ENCODE results near the gene REPS2.

DNA sequence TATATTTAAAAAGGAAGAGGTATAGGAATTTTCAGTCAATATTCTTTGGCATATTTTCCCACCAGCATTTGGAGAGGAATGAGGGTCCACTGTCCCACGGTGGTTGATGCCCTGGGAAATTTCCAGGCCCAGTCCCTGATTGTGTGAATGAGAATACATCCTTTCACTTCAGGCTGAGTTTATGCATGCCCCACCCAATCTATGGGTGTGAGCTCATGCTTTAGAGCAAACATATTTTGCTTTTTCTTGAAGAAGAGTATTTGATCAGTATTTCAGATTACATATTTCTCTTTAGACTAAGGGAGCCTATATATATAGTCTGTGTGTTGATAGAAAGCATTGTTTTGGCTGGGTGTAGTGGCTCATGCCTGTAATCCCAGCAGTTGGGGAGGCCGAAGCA is 77.2 kb downstream of the REPS2 start:
- no peak for TF ChIP-seq POLR2AphosphoS5 (IDR thresholded peaks at IDR 0.05; ENCODE audit: low read depth, low read length)
- TF ChIP-seq, protein P1, sequence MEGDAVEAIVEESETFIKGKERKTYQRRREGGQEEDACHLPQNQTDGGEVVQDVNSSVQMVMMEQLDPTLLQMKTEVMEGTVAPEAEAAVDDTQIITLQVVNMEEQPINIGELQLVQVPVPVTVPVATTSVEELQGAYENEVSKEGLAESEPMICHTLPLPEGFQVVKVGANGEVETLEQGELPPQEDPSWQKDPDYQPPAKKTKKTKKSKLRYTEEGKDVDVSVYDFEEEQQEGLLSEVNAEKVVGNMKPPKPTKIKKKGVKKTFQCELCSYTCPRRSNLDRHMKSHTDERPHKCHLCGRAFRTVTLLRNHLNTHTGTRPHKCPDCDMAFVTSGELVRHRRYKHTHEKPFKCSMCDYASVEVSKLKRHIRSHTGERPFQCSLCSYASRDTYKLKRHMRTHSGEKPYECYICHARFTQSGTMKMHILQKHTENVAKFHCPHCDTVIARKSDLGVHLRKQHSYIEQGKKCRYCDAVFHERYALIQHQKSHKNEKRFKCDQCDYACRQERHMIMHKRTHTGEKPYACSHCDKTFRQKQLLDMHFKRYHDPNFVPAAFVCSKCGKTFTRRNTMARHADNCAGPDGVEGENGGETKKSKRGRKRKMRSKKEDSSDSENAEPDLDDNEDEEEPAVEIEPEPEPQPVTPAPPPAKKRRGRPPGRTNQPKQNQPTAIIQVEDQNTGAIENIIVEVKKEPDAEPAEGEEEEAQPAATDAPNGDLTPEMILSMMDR (IDR thresholded peaks at IDR 0.05): no peak
- TF ChIP-seq, protein P2, sequence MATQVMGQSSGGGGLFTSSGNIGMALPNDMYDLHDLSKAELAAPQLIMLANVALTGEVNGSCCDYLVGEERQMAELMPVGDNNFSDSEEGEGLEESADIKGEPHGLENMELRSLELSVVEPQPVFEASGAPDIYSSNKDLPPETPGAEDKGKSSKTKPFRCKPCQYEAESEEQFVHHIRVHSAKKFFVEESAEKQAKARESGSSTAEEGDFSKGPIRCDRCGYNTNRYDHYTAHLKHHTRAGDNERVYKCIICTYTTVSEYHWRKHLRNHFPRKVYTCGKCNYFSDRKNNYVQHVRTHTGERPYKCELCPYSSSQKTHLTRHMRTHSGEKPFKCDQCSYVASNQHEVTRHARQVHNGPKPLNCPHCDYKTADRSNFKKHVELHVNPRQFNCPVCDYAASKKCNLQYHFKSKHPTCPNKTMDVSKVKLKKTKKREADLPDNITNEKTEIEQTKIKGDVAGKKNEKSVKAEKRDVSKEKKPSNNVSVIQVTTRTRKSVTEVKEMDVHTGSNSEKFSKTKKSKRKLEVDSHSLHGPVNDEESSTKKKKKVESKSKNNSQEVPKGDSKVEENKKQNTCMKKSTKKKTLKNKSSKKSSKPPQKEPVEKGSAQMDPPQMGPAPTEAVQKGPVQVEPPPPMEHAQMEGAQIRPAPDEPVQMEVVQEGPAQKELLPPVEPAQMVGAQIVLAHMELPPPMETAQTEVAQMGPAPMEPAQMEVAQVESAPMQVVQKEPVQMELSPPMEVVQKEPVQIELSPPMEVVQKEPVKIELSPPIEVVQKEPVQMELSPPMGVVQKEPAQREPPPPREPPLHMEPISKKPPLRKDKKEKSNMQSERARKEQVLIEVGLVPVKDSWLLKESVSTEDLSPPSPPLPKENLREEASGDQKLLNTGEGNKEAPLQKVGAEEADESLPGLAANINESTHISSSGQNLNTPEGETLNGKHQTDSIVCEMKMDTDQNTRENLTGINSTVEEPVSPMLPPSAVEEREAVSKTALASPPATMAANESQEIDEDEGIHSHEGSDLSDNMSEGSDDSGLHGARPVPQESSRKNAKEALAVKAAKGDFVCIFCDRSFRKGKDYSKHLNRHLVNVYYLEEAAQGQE (IDR thresholded peaks at IDR 0.05; ENCODE audit: insufficient read depth in 1 of 2, low read depth in 2 of 2, low read length in 1 of 2): no peak
- no peak for TF ChIP-seq TCF7L2 (IDR thresholded peaks at IDR 0.05; ENCODE audit: low read depth, low read length)
- no peak for TF ChIP-seq SIN3A (IDR thresholded peaks at IDR 0.05; ENCODE audit: borderline replicate concordance, insufficient read depth, low read depth, low read length)

Measured in Panc1 (cell line).